Adrenal gland (tissue), 12 donors: ENCODE measurements around the gene TMEM134. TPM values are rescaled to one million over a fixed set of nuclear protein-coding genes. Genes with fewer than 3 reads are reported as not detected.
A peak's percentile ranks its signal among the peaks of the same experiment; 100 is the strongest.

Experiments
- DNase-seq, 7 donors: peaks; one replicate each; pipeline ENCODE4 v3.0.0-alpha.2; 2019 to 2020
- H3K27ac ChIP-seq, 5 donors: fragments of 200-600 bp; sonication (generic) in 4 of 5; 1 replicate in 3 of 5; 2 replicates in 2 of 5; pipeline versions ENCODE4 v1.5.1 to v1.8.0; 2016 to 2020; ENCODE audit warnings: mild to moderate bottlenecking in 1 of 5
- H3K27me3 ChIP-seq: fragments of 200-600 bp; 2 replicates; pipeline ENCODE4 v1.8.0; 2021
- H3K36me3 ChIP-seq, 2 donors: fragments of 200-600 bp; replicated peaks in 1 of 2; 1 replicate in 1 of 2; 2 replicates in 1 of 2; pipeline versions ENCODE4 v1.5.1 to v1.8.0; 2018 to 2022
- H3K4me1 ChIP-seq, 2 donors: fragments of 200-600 bp; replicated peaks in 1 of 2; 1 replicate in 1 of 2; 2 replicates in 1 of 2; pipeline versions ENCODE4 v1.5.1 to v1.8.0; 2018 to 2021
- H3K4me3 ChIP-seq, 4 donors: fragments of 200-600 bp; sonication (generic) in 3 of 4; one replicate each; pipeline ENCODE4 v1.5.1; 2016 to 2018
- H3K9me3 ChIP-seq, 3 donors: fragments of 200-600 bp; sonication (generic) in 1 of 3; replicated peaks in 1 of 3; 1 replicate in 2 of 3; 2 replicates in 1 of 3; pipeline versions ENCODE4 v1.5.1 to v1.8.0; 2016 to 2021
- CTCF ChIP-seq, 6 experiments: fragments of 450-650 bp in 4 of 6; fragments of 200-600 bp in 2 of 6; sonication (generic) in 1 of 6; IDR thresholded peaks; 1 replicate in 5 of 6; 2 replicates in 1 of 6; pipeline versions ENCODE4 v1.5.1 to v1.8.0; 2016 to 2021; ENCODE audit warnings: antibody characterized with exemption in 6 of 6, mild to moderate bottlenecking in 2 of 6, moderate library complexity in 1 of 6
- POLR2A ChIP-seq, 2 donors: fragments of 450-650 bp; IDR thresholded peaks; one replicate each; pipeline ENCODE4 v1.6.1; 2017; ENCODE audit warnings: antibody characterized with exemption in 2 of 2, mild to moderate bottlenecking in 2 of 2, moderate library complexity in 1 of 2
- WGBS, 4 donors: extraction: QIAGEN DNeasy Blood & Tissue Kit in 2 of 4; methylation state at CpG; one replicate each; pipeline versions ENCODE4 v1.1.5 to v1.1.7; 2013 to 2017; 5-methylcytosine and 5-hydroxymethylcytosine counted together
- intact Hi-C, 2 donors: fragments of 100-400 bp; cut with DNase I; formaldehyde crosslinking; loops; one replicate each; pipeline versions ENCODE4 v1.14.1 to v1.15.0; 2022 to 2023
- polyA plus RNA-seq, 3 donors: library from polyadenylated mRNA; stranded (reverse); fragments of 200-250 nt in 2 of 3; fragments of 350-450 nt in 1 of 3; fragmentation: Illumina TruSeq in 1 of 3; extraction: RNeasy Lipid Tissue Mini Kit (QIAGEN cat#74804) in 1 of 3; gene quantifications; one replicate each; pipeline ENCODE4 v1.2.3, GENCODE V29; 2013 to 2014
- total RNA-seq, 9 donors: library from RNA; depleted of rRNA in 4 of 9; stranded (reverse); fragments of >200 nt in 4 of 9; fragments of 120-200 nt in 1 of 9; fragmentation: NEBNext Ultra II Directional in 1 of 9; extraction: Animal tissue kit (Norgen Biotek cat#: 25700) in 1 of 9; gene quantifications; one replicate each; pipeline versions ENCODE4 v1.1.0 to v1.2.4, GENCODE V29; 2013 to 2023
- donor health status: healthy with polysubstance abuse.
- donor health status: Bipolar disorder and iron deficiency.
- donor health status: DM: yes; HTN: yes; CAD: no.
- donor health status: DM: no; HTN: no; CAD: no.
- donor health status: DM: no; HTN: no; CAD: no.
- donor health status: DM: yes; HTN: yes; CAD: no.

TMEM134 gene
- total and polyA plus RNA-seq, 12 donors = 15.5 to 257 (median 98.0) TPM

GRCh38 chr11:67416416-67417335, 52.4 kb downstream of the TMEM134 start:
- Histone ChIP-seq H3K27ac (no peak overlapping the region), H3K27me3 (peaks cover 14% of the 10 kb centered on the region), H3K4me3 (no peak overlapping the region), H3K4me1 (peaks cover 10 to 16% of the 10 kb centered on the region in 2 donors), H3K9me3 (no peaks in the 10 kb centered on the region), H3K36me3 (no peaks in the 10 kb centered on the region)
- 64 to 80% (median 71%) methylated on average over 14 to 21 of the region's 21 CpGs for WGBS, 4 donors
- intact Hi-C loops = no loop called here
- no peak for TF ChIP-seq POLR2A (IDR thresholded peaks at IDR 0.05)
- no peak for TF ChIP-seq CTCF (IDR thresholded peaks at IDR 0.05)
- DNase-seq = no peak

GRCh38 chr11:67415501-67416304, 53.3 kb downstream of the TMEM134 start, which contains the start of gene CARNS1:
Gene CARNS1 (plus strand): TSS chr11:67415678. CDS start chr11:67416200, 522 bp downstream.
- WGBS, 4 donors = 5 to 32% (median 8%) methylated on average over 7 to 67 of the region's 67 CpGs
- no peak for DNase-seq
- no peak within 1 kb of the TSS for H3K27ac ChIP-seq
- peaks cover 10 to 16% of the 10 kb centered on the region in 2 donors for H3K4me1 ChIP-seq
- intact Hi-C loops = no loop called here
- peak within 1 kb of the TSS in 1 of 4 donors; percentile 38 for H3K4me3 ChIP-seq
- H3K9me3 ChIP-seq = no peaks in the 10 kb centered on the region
- H3K36me3 ChIP-seq = no peaks in the 10 kb centered on the region
- peaks cover 21% of the 10 kb centered on the region for H3K27me3 ChIP-seq
- TF ChIP-seq CTCF (IDR thresholded peaks at IDR 0.05) = no peak

- Histone ChIP-seq H3K27ac (no peak overlapping the region), H3K4me1 (peaks cover 4 to 9% of the 10 kb centered on the region in 2 donors), H3K27me3 (peaks cover 34% of the 10 kb centered on the region), H3K9me3 (no peaks in the 10 kb centered on the region), H3K36me3 (no peaks in the 10 kb centered on the region), H3K4me3 (no peak overlapping the region)
- WGBS, 4 donors = 41 to 76% (median 55%) methylated on average over 2 of the region's 2 CpGs
- TF ChIP-seq CTCF (IDR thresholded peaks at IDR 0.05) (no peak), POLR2A (IDR thresholded peaks at IDR 0.05) (no peak)
- no peak for DNase-seq
- intact Hi-C loops = no loop called here
These were observed 55.7 kb downstream of the TMEM134 start for GRCh38 chr11:67413266-67413849.
